HG02610 (cell line): ENCODE results near the gene TNFRSF1B.

ENCODE experiments used
- ATAC-seq: cut with Tn5 transposase; IDR thresholded peaks from one replicate; pipeline ENCODE4 v1.9.1; 2021; ENCODE audit warnings: mild to moderate bottlenecking, moderate library complexity; ENCODE audit not compliant: unreplicated experiment

Gene TNFRSF1B

DNA sequence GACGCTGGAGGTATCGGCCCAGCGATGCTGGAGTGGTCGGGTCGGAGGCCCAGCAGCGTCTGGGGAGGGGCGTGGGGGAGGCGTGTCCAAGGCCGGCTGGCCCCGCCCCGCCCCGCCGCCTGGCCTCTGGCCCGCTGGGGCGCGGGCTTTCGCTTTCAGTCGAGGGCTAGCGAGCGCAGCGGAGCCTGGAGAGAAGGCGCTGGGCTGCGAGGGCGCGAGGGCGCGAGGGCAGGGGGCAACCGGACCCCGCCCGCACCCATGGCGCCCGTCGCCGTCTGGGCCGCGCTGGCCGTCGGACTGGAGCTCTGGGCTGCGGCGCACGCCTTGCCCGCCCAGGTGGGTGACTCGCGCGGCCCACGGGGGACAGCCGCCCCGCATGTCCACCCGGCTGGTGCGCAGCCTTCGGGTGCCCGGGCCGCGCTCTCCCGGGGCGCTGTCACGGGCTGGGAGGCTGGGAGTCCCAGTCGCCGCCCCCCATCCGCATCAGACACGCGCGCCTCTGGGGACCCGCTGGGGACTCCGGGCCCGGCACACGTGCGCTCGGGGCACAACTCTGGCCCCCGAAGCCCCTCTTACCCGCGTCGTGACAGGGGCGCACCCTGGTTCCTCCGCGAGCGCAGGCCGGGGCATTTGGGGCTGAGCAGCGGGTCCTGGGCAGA lies at the start of gene TNFRSF1B:
TSS of gene TNFRSF1B (plus strand) at position 158 of the 659 bp plus-strand sequence. CDS start at position 259, 101 bp downstream.
- no peak for ATAC-seq

DNA sequence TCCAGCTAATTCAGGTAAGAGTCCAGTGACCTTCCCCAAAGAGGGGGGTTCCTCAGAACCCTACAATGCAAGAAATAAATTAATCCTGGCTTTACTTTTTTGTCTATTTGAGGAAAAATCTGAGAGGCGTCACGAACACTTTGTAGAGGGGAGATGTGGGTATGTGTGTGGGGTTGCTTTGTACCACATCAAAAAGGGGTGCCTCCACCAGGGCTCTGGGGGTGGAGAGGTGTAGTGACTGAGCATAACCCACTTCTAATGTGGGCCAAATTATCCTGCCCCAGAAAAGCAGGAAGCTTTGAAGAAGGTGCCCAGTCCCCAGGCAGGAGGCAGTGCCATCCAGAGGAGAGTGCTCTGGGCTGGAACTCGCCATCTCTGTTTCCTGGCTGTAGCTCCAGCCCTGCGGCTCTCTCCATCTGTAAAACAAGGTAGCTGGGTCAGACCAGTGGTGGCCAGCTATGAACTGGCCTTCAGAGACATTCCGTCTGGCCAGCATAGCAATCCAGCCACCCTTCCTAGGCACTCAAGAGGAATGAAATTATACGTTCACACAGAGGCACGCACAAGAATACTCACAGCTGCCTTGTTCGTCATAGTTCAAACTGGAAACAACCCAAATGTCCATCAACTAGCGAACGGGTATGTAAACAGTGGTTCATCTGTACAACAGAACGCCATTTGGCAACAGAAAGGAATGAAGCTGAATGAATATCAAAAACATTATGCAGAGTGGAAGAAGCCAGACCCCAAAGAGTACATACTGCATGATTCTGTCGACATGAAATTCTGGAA lies 45.4 kb upstream of the TNFRSF1B start:
- no peak for ATAC-seq

DNA sequence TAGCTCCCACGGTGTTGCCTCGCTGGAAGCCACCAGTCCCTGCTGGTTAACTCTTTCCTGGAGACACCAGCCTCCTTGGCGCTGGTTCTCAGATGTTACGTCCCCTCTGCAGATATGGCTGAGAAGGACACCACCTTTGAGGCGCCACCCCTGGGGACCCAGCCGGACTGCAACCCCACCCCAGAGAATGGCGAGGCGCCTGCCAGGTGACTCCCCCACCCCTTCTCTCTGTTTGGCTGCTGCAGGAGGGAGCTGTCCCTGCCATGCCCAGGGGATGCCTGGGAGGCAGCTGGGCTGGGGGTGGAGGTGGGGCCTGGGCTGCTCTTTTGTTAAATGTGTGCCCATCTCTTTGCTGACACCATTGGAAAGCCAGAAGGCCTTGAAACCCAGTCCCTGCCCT lies 43.6 kb upstream of the TNFRSF1B start:
- no peak for ATAC-seq

DNA sequence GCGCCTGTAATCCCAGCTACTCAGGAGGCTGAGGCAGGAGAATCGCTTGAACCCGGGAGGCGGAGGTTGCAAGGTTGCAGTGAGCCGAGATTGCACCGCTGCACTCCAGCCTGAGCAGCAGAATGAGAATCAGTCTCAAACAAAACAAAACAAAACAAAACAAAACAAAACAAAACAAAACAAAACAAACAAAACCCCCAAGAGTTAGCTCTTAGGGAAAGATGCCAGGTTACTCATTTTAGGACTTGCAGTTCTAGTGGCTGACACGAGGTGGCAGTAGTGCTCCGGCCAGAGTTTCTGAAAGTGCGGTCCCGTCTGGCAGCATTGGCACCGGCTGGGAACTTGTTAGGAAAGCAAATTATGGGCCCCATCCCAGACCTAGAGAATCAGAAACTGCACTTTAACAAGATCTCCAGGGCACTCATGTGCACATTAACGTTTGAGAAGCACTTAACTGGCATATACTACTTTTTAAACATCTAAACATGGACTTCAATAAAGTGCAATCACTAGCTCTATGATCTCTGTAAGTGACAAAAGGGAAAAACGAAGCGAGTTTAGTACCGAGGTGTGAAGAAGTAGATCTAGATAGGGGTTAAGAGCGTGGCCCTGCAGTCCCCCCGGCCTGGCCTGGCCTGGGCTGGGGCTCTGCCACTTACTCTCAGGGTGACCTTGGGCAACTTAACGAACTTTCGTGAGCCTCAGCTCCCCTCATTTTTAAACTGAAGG lies 41.9 kb upstream of the TNFRSF1B start:
- ATAC-seq, result no peak

DNA sequence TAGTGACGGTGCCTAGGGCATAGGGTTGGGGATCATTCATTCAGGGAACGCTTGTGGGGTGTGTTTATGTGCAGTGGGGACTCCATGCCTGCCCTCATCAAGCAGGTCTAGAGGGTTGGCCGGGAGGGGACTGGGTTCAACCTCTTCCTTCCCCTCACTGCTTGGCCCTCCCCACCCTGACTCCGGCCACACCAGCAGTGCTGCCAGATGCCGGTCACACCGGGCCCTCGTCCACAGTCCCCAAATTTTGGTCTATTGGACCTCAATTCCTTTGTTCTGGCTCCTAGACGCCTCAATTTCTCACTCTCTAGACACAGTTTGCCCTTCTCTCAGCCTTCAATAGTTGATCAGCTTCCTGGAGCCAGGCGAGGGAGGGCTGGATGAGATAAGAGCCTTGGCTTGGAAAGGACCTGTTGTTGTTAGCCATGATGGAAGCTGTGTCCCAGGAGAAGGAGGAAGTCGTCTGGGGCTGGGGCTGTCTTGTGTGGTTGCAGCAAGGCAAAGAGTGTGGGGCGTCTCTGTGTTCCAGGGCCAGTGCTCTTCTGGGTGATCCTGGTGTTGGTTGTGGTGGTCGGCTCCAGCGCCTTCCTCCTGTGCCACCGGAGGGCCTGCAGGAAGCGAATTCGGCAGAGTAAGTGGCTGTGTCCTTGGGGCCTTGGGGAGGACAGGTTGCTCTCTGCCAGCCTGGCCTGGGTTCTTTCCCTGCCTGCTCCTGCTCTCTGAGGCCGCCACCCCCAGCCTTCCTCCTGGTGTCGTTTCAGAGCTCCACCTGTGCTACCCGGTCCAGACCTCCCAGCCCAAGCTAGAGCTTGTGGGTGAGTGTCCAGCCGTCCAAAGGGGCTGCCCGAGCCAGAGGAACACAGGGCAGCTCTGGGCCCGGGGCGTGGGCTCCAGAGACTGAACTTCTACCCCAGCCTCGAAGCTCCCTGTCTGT lies 41.1 kb upstream of the TNFRSF1B start:
- ATAC-seq, result no peak

DNA sequence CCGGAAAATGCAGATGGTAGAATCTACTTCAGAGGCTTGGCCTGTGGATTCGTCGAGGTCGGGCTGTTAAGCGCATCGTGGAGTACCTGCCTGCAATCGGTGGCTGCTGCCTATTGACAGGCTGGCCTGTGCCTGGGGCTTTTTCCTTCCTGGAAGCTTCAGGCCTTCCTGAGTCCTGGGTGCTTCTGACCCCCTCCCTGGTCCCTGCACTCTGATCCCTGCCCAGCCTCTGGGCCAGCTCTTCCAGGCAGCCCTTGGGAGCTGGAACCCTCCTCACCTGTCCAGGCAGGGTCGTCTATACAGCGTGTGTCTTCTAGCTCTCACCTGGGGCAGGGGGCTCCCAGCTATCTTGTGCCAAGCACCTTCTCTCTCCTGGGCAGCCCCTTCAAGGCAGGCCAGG lies 40.0 kb upstream of the TNFRSF1B start:
- ATAC-seq, result no peak

DNA sequence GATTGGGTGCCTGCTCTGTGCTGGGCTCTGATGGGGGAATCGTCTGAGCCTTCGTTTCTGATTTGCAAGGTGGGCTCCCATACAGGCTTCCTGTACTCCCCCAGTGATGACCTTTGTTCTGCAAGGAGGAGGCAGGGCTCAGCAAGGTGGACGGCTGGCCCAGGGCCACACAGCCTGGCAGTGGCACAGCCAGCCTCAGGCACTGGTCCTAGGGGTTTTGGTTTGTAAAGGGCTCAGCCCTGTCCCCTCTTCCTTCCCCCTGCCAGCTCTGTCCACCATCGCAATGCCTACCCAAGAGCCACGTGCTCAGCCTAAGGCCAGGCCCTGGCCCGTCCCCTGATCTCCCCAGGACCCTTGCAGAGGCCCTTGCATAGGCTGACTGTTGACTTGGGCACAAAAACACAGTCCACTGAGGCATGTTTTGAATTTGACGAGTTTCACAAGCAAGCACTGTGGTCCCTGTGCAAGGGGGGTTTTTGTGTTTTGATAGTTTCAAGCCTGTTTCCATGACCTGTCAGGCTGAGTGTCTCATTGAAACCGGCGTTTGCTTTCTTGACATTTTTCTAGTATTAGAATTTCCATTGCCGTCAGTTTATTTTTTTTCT lies 39.5 kb upstream of the TNFRSF1B start:
- no peak for ATAC-seq

DNA sequence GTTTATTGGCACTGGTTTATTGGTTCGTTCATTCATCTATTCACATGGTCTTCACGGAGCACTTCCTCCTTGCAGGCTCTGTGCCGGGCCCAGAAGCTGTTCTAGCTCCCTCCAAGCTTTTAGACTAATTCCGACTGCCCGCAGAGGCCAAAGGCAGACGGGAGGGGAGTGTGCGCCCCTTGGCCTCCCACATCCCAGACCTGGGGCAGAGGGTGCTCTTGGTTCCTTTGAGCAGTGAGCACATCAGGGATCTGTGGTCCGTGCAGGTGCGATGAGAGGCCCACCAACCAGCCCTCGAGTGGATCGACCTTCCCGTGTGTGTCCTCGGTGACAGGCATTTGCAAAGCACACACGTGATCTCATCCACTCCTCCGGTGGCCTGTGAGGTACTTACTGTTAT lies 38.7 kb upstream of the TNFRSF1B start:
- no peak for ATAC-seq

DNA sequence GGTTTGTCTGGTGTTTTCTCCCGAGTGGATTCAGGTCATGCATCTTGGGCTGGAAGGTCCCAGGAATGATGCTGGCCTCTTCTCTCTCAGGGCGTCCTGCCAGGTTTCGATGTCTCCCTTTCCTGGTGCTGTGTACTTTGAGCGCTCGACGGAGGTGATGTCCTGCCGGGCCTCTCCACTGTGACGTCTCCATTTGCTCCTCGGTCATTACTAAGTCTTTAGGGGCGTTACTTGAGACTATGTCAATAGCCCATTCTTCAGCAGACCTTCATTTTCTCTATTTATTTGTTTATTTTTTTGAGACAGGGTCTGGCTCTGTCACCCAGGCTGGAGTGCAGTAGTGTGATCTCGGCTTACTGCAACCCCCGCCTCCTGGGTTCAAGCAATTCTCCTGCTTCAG lies 37.2 kb upstream of the TNFRSF1B start:
- ATAC-seq, result no peak

DNA sequence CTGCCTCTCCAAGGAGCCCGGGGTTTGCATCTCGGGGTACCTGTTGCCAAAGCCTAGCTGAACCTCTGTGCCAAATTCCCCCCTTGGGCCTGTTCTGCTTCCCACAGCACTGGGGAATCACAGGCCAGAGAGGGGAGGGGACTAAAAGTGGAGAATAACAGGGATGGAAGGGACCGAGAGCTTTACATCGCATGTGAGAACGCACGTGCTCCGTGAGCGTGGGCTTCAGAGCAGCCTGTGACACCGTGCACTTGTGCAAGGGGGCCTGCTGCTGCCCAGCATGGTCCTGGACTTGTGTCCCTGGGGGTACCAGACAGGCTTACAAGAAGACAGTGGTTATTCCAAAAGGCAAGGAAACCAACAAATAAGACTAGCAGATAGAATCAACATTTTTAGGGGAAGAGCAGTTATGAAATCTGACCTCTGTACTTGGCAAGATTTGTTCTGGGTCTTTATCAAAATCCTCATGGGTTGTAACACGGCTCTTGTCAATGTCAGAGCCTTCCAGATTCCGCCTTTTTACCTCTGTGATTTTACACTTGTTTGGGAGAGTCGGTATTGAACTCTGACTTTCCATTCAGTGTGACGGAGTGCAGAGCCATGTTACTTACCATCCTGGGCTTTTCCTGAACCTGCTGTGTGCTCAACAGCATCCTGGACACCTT lies 36.2 kb upstream of the TNFRSF1B start:
- ATAC-seq, result no peak

DNA sequence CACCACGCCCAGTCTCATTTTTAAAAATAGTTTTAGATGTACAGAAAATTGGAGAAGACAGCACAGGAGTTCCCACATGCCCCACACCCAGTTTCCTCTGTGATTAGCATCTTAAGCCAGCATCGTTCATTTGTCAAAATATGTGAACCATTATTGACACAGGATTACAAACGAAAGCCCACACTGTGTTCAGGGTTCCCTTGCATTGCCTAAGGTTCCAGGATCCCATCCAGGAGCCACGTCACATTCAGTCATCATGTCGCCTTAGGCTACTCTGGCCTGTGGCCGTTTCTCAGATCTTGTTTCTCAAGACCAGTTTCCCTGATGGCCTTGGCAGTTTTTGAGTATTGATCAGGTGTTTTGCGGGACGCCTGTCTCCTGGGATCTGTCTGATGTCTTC lies 34.7 kb upstream of the TNFRSF1B start:
- no peak for ATAC-seq

DNA sequence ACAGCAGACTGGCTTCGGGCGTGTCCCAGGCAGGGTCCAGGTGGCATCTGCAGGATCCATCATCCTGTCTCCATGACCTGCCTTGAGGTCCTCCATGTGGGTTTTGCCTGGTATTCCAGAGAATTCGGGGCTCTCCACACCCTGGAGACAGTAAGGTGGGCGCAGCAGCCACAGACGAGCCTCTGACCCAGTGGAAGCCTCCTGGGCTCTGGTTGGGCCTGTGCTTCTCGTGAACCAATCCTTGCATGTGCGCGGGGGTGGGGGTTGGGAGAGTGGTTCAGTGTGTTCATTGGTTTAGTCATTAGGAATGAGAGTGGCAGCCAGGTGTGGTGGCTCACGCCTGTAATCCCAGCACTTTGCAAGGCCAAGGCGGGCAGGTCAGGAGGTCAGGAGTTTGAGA lies 32.1 kb upstream of the TNFRSF1B start:
- ATAC-seq, result no peak

DNA sequence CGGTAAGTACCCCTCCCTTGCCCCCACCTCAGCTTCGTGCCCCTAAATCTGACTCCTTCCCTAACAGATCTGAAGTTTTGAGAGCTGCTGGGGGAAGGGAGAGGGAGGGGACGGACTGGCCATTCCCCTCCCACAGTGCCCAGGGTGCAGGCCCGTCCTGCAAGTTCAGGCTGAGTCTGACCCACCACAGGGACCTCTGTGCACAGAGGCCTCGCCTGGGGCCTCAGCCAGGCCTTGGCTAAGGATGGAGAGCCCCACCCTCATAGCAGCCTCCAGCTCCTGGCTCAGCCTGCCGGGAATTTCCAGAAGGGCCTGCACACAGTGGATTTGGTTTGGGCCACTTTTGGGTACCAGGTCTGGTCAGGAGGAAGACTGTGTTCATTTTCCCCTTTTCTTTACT lies 31.2 kb upstream of the TNFRSF1B start:
- no peak for ATAC-seq

DNA sequence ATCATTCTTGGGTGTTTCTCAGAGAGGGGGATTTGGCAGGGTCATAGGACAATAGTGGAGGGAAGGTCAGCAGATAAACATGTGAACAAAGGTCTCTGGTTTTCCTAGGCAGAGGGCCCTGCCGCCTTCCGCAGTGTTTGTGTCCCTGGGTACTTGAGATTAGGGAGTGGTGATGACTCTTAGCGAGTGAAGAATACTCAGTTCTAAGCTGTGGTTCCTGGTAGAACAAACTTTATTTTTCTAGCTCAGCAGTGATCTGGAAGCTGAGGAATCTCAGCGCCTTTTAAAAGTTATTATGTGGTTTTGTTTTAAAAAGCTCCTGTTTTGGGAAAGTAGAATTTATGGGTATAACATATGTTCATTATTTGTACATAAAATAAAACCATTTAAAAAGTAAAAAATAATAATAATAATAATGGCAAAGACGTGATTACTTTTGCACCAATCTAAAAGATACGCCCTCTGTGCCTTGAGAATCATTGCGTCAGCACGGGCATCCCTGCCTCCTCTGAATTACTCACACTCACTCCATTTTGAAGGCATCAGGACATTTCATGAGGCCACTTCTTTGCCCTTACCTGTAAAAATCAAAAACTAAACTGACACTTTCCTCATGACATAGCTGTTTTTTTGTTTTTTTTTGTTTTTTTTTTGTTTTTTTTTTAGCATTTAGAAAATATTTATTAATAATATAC lies 29.7 kb upstream of the TNFRSF1B start:
- ATAC-seq, result no peak

DNA sequence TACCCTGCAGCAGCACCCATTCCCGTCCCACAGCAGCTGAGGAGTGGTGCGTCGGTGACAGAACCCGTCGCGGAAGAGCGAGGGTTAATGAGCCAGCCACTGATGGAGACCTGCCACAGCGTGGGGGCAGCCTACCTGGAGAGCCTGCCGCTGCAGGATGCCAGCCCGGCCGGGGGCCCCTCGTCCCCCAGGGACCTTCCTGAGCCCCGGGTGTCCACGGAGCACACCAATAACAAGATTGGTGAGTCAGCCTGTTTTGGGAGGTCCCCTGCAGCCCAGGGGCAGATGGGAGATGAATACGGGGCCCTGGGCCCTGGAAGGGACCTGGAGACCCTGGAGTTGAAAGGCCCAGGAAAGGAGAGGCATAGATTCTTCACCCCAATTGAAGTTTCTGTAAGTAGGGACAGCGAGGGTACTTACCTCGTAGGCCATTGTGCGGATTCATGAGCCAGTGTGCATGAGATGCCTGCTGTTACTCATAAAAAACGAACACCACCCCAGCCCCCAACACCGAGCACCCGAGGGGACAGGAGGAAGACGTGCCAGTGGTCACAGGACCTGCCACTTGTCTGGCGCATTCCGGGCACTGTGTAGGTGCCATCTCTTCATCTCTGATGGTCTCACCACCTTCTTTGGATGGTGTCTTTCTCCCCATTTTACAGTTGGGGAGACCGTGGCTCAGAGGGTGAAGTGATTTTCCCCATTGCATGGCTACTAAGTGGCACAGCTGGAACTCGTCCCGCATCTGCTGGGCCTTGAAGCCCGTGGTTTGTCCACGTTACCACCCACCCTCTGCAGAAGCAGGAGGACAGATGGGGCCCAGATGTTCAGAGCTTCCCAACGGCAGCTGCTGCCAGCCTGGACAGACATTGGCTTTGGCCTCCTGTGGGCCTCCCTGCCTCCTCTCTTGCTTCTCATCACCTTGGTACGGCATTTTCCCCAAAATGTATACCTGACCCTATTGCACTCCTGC lies 28.3 kb upstream of the TNFRSF1B start:
- ATAC-seq, result no peak

DNA sequence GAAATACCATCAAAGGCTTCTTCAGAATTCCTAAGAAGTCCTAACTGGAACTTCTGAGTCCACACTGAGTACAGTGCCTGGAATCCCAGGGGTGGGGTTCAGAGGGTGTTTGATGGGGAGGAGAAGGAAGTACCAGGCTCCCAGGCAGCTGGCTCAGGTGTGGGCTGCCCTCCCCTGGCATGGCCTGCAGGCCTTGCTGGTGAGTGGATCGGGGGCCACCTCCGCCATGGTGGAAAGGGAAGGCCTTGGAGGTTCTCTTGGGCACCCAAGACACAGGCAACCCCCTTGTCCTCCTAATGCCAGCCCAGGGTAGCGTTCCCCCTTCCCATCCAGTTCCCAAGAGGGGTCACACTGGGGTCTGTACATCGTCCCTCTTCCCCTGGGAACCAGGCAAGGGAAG lies 26.8 kb upstream of the TNFRSF1B start:
- ATAC-seq, result no peak

DNA sequence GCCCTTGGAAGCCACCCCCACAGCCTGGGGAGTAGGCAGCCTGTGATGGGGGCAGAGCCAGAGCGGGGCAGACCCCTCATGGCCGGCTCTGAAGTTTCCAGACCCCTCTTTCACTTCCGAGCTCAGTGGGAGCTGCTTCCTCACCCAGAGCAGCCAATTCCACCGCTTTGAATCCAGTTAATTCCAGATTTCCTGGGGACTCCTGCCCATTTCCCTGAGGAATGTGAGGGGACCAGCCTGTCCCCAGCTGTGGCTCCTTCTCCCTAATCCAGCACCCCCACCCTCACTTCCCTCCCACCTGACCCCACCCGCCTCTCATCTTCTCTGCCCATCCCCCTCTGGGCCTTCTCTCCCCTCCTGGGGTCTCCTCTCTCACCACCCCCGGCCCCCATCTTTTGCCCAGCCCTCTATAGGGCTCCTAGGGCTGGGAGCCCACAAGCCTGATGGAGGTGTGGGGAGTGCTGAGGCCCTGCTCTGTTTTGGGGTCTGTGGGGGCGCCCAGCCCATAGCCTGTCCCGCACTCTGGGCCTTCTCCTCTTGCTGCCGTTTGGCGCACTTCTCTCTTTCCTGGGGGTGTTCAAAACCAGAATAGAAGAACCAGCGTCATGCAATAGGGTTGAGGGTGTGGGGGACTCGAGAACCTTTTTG lies 26.2 kb upstream of the TNFRSF1B start:
- no peak for ATAC-seq
